Renal cortex interstitium (tissue), 15 donors: Measurements from ENCODE around the gene ZNF639. TPM values are rescaled to one million over a fixed set of nuclear protein-coding genes. Genes with fewer than 3 reads are reported as not detected.
"Not testable (repeated sequence)": the region's sequence is repeated elsewhere in the genome, so short reads cannot be mapped to it uniquely, and the experiment has no call there.

Source experiments
- DNase-seq, 11 donors: peaks; one replicate each; pipeline ENCODE4 v3.0.0-alpha.2; 2013; ENCODE audit warnings: low read depth in 9 of 11, low spot score in 4 of 11; ENCODE audit errors: extremely low read depth in 1 of 11
- long read RNA-seq, 16 experiments: transcript quantifications; one replicate each; lab custom pipeline, GENCODE V29; 2026
- polyA plus RNA-seq, 3 donors: library from polyadenylated mRNA; unstranded; fragments of 120-200 nt; gene quantifications; one replicate each; pipeline ENCODE4 v1.2.1, GENCODE V29; 2013; ENCODE audit not compliant: insufficient read length in 3 of 3

The ZNF639 gene, protein sequence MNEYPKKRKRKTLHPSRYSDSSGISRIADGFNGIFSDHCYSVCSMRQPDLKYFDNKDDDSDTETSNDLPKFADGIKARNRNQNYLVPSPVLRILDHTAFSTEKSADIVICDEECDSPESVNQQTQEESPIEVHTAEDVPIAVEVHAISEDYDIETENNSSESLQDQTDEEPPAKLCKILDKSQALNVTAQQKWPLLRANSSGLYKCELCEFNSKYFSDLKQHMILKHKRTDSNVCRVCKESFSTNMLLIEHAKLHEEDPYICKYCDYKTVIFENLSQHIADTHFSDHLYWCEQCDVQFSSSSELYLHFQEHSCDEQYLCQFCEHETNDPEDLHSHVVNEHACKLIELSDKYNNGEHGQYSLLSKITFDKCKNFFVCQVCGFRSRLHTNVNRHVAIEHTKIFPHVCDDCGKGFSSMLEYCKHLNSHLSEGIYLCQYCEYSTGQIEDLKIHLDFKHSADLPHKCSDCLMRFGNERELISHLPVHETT
- polyA plus RNA-seq, result 10 to 100 TPM; 51.9 to 66.1 (median 53.6) TPM
- long read RNA-seq, donor 1, partial matches to known transcripts, result 5 of 13 reads
- long read RNA-seq, donor 1, other reads (novel, unspliced or antisense), result 0 of 13 reads
- long read RNA-seq, donor 2, transcript ZNF639-207 (7 exons, 1,228 nt), result major isoform, 8 of 13 reads
- long read RNA-seq, donor 2, partial matches to known transcripts, result 0 of 13 reads
- long read RNA-seq, donor 2, other reads (novel, unspliced or antisense), result 0 of 13 reads
- long read RNA-seq, donor 3, full-length matches to known transcripts, result 13 of 13 reads
- long read RNA-seq, donor 3, partial matches to known transcripts, result 0 of 13 reads
- long read RNA-seq, donor 3, other reads (novel, unspliced or antisense), result 0 of 13 reads
- long read RNA-seq, donor 4, partial matches to known transcripts, result 0 of 6 reads
- long read RNA-seq, donor 4, other reads (novel, unspliced or antisense), result 0 of 6 reads
- long read RNA-seq, donor 5, result 0 reads
- long read RNA-seq, donor 6, transcript ZNF639-207 (7 exons, 1,228 nt), result major isoform, 8 of 12 reads
- long read RNA-seq, donor 6, partial matches to known transcripts, result 0 of 12 reads
- long read RNA-seq, donor 6, other reads (novel, unspliced or antisense), result 0 of 12 reads
- long read RNA-seq, donor 7, transcript ZNF639-207 (7 exons, 1,228 nt), result major isoform, 7 of 12 reads
- long read RNA-seq, donor 7, partial matches to known transcripts, result 0 of 12 reads
- long read RNA-seq, donor 7, other reads (novel, unspliced or antisense), result 0 of 12 reads
- long read RNA-seq, donor 8, transcript ZNF639-210 (4 exons, 1,458 nt), result minor isoform, 5 of 33 reads
- long read RNA-seq, donor 8, transcript ZNF639-209 (6 exons, 2,033 nt), result minor isoform, 5 of 33 reads
- long read RNA-seq, donor 8, transcript ZNF639-207 (7 exons, 1,228 nt), result major isoform, 9 of 33 reads
- long read RNA-seq, donor 8, partial matches to known transcripts, result 12 of 33 reads
- long read RNA-seq, donor 8, other reads (novel, unspliced or antisense), result 0 of 33 reads
- long read RNA-seq, donor 9, transcript ZNF639-209 (6 exons, 2,033 nt), result major isoform, 5 of 11 reads
- long read RNA-seq, donor 9, partial matches to known transcripts, result 0 of 11 reads
- long read RNA-seq, donor 9, other reads (novel, unspliced or antisense), result 0 of 11 reads
- long read RNA-seq, donor 10, partial matches to known transcripts, result 0 of 6 reads
- long read RNA-seq, donor 10, other reads (novel, unspliced or antisense), result 0 of 6 reads
- long read RNA-seq, donor 11, transcript ZNF639-207 (7 exons, 1,228 nt), result major isoform, 6 of 11 reads
- long read RNA-seq, donor 11, partial matches to known transcripts, result 0 of 11 reads
- long read RNA-seq, donor 11, other reads (novel, unspliced or antisense), result 0 of 11 reads
- long read RNA-seq, donor 12, partial matches to known transcripts, result 0 of 3 reads
- long read RNA-seq, donor 12, other reads (novel, unspliced or antisense), result 0 of 3 reads
- long read RNA-seq, donor 13, transcript ZNF639-209 (6 exons, 2,033 nt), result minor isoform, 8 of 43 reads
- long read RNA-seq, donor 13, transcript ZNF639-207 (7 exons, 1,228 nt), result major isoform, 10 of 43 reads
- long read RNA-seq, donor 13, partial matches to known transcripts, result 20 of 43 reads
- long read RNA-seq, donor 13, other reads (novel, unspliced or antisense), result 0 of 43 reads
- long read RNA-seq, donor 14, transcript ZNF639-207 (7 exons, 1,228 nt), result major isoform, 8 of 12 reads
- long read RNA-seq, donor 14, partial matches to known transcripts, result 0 of 12 reads
- long read RNA-seq, donor 14, other reads (novel, unspliced or antisense), result 0 of 12 reads
- long read RNA-seq, donor 15, partial matches to known transcripts, result 0 of 4 reads
- long read RNA-seq, donor 15, other reads (novel, unspliced or antisense), result 0 of 4 reads
- long read RNA-seq, donor 16, full-length matches to known transcripts, result 26 of 26 reads
- long read RNA-seq, donor 16, partial matches to known transcripts, result 0 of 26 reads
- long read RNA-seq, donor 16, other reads (novel, unspliced or antisense), result 0 of 26 reads

DNA sequence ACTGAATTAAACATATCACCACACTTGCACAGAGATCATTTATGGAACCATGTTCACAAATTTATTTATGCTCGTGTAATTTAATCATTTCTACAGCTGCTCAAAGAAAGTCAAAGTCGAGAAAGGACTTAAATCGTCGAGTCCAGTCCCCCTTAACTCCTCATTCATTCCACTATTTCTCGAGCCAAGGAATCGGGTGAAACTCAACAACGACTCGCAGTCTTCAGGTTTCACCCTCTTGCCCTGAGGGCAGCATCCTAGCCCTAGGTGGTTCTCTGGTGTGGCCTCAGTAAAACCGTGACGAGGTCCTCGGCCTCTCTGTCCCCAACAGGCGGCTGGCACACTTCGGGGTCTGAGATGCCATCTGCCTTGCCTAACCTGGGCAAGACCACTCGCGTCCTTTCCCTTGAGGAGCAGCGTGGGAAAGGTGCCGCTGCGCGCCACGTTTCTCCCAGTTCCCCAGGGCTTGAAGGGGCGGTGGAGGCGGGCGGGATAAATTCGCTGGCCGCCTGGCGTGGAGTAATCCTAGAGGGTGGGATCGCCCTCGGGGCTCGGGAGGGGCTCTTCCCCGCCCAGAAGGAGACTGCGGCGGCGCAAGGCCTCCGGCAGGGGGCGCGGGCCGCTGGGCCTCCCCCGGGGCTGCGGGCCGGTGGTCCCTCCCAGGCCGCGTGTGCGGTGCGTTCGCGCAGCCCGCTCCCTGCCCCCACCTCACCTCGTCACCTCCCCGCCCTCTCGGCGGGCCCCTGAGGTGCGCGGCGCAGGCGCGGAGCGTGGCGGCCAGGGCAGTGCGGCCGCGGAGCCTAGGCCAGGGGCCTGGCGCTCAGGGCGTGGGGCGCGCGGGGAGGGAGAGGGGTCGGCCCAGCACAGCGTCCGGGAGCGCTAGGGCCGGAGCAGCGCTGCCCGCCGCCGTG is at the start of gene ZNF639:
Gene ZNF639 (plus strand): TSS at position 746 of the 911 bp plus-strand sequence. CDS start 5,263 bp downstream, outside the sequence.
- DNase-seq, result peak in 10 of 11 donors; percentile 77 to 88 (median 84)

DNA sequence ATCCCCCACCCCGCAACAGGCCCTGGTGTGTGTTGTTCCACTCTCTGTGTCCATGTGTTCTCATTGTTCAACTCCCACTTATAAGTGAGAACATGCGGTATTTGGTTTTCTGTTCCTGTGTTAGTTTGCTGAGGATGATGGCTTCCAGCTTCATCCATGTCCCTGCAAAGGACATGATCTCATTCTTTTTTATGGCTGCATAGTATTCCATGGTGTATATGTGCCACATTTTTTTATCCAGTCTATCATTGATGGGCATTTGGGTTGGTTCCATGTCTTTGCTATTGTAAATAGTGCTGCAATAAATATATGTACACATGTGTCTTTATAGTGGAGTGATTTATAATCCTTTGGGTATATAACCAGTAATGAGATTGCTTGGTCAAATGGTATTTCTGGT is 48.4 kb upstream of the ZNF639 start:
- DNase-seq, result not testable (repeated sequence)

DNA sequence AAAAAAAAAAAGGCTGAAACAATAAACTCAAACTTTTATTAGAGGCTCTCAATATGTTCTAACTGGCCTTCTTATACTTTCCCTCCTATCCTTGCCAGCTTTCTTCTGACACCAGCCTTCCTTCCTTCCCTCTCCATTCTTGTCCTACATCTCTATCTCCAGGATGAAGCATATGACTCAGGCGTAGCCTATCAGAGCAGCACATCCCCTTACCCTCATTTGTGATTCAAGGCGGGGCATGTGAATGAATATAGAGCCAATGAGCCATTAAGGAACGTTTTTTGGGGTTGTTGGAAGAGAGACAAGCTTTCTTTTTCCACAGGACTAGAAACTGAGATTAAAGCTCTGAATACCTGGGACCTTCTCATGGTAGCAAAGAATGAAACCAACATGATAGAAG is 46.8 kb upstream of the ZNF639 start:
- no peak for DNase-seq

DNA sequence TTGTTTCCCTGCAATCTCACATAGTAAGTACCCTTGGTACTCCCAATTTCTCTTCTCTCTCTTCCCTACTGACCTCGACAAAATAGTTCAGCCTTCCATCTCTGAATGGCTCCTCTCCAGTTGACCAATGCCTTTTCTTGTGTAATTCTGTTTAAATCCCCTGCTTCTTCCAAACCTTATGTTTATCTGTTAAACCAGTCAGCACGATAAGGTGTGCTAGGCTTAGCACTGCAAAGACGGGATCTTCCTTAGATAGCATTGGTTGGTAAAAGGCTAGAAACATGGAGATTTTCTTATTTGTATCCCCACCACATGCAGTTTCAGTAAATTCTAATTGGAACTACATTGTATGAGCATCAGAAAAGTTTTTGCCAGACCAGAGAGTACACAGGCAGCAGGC is 46.1 kb upstream of the ZNF639 start:
- DNase-seq, result no peak

DNA sequence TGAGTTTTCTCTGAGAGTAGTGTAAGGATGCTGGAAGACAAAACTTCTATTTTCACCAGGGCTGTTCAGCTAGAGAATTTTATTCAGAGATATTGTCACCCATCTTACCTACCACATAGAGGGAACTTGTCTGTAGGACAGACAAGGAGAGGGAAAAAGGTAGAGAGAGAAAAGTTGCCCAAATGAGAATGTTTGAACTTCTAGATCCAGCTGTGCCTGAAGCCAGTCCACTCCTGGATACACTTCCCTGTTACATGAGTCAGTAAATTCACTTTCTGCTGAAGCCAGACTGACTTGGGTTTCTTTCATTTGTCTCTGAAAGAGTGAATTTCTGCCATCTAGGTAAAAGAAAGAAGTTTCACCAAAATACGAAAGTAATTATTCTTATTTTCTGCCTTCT is 44.7 kb upstream of the ZNF639 start:
- no peak for DNase-seq

DNA sequence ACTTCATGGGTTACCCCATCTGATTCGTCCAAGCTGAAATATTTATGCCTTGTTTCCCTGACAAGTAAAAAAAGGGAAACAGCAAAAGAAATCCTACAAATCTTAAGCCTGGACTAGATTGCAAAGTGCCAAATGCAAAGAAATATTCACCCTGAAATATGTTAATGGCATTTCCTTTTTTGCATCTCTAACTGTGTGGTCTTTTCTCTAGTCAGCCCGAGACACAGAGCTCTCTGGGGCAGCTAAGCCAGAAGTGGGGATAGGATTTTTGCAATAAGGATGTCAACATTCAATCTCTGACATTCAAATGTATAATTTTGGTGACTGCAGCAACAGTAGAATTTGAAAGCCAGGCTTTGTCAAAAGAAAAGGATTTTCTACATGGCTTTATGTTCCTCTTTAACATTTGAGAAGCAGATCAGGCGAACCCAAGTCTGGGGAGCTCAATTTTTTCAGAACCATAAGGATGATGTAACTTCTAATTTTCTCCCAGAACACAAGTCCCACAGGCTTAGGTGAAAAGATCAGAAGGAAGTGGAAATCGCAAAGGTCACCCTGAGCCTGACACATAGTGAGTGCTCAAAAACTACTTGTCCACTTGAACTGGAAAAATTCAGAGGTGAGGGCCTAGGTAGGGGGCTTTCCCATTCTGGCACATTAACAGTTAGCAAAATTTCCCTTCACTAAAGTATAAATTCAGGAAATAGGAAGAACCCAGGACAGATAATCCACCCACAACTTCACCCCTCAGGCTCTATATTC is 43.7 kb upstream of the ZNF639 start:
- no peak for DNase-seq

DNA sequence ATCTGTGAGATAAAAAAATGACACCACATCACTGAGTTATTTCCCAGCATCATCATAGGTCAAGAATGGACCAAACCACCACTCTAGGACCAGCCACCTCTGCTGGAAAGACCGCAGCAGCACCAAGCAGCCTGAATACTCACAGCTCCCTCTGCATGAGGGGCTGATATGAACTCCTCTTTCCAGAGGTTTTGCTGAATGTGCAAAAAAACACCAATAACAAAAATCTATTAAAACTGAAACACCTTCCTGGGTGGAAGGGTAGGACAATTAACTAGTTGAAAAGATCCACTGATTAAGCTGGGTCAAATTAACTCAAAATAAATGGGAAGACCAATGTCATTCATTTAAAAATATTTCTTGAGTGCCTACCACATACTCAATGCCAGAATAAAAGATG is 43.0 kb upstream of the ZNF639 start:
- DNase-seq, result no peak

DNA sequence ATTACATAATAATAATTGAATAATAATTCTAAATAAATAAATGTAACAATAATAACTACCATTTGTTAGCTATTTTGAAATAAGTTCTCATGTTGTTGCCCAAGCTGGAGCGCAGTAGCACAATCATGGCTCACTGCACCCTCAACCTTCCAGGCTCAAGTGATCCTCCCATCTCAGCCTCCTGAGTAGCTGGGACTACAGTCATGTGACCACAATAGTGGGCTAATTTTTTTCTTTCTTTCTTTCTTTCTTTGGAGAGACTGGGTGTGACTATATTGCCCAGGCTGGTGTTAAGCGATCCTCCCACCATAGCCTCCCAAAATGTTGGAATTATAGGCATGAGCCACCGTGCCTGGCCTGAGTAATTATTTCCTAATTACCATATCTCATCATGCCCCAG is 41.0 kb upstream of the ZNF639 start:
- DNase-seq, result no peak

DNA sequence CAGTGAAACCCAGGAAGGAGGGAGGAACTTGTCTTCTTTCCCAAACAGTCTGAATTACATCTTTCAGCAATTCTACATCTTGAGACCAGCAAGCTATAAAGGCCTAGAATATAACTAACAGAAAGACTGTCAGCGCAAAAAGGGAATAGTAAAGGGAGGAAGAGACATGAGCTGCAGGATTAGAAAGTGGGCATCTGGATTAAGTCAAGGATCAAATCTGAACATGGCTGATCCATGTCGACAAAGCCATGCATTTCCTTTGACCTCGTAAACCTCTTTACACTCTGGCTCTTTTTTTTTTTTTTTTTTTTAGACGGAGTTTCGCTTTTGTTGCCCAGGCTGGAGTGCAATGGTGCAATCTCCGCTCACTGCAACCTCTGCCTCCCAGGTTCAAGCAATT is 36.5 kb upstream of the ZNF639 start:
- DNase-seq, result no peak

DNA sequence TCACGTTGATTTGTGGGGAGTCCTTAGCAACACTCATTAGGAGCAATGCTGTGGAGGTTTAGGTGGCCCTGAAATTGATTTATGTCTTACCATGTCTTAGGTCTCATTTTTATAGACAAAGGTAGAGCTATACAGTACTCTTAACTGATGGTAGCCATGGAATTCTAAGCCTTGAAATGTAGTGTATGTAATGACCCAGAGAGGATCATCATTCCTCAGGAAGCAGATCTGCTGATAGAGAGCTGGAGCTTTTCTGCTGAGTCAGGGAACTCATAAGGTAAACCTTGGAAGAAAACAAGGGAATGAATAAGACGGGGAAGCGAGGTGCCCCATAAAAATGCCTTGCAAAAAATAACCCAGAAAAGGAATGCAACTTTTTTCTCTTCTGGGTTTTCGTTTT is 34.0 kb upstream of the ZNF639 start:
- peak in 1 of 11 donors; percentile 8 for DNase-seq

DNA sequence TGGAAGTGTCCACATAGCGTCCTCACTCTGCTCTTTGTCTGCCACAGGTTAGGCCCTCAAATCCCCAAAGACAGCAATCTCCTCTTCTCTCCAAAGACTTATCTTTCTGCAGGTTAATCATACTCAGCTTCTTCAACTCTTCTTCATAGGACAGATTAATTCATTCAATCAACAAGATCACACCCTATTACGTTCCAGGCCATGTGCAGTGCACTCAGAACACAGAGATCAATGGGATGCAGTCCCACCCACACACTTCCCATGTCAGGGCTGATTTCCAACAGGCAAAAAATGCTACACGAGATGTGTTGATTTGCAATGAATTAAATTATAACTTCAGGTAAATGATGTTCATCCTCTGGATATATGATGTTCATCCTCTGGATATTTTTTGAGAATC is 33.5 kb upstream of the ZNF639 start:
- DNase-seq, result no peak

DNA sequence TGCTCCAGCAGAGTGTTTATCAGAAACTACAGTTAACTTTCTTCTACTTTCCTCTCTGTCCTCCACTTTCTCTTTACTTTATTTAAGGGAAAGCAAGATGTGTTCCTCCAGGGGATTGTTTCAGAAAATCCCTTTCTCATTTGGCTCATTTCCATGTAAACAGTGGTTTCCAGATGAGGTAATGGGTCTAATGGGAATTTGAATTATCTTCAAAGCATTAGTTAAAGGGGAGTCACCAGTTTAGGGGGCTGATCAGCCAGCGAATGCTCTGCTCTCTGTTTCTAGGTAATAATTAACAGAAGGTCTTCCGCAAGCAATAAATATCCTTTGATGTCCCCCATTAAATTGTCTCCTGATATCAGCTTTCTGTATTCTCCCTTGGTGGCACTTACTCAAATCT is 30.4 kb upstream of the ZNF639 start:
- DNase-seq, result peak in 6 of 11 donors; percentile 6 to 30 (median 14)

DNA sequence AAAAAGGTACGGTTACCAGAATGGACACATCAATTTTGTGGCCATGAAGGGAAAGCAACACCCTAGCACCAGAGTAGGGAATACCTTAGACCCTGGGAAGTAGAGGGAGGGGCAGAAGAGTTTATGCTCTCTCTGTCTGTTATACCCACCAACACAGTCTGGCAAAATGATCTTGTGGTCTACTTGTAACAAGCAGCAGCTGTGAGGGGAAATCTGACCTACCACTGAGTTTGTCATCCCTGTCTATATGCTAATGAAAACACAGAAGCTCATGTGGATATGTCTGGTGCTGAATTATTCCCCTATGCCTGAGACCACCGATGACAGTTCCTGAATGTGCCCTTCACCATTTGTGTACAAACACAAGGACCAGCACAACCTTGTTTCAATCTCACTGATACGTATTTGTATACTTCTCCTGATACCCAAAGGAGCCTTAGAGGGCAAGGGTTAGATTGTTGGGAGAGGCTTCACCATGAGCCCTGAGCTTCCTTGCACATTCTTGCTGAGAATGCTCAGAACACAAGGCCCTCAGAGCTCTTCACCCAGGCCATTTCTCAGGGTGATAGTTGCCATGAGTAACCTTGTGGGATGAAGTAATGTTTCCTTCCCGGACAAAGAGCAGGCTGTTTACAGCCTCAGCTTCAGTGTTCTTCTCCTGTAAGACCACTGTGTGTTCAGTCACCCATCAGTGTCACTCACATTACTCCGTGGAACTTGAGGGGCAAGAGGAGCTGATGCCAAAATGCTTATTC is 24.7 kb upstream of the ZNF639 start:
- no peak for DNase-seq

DNA sequence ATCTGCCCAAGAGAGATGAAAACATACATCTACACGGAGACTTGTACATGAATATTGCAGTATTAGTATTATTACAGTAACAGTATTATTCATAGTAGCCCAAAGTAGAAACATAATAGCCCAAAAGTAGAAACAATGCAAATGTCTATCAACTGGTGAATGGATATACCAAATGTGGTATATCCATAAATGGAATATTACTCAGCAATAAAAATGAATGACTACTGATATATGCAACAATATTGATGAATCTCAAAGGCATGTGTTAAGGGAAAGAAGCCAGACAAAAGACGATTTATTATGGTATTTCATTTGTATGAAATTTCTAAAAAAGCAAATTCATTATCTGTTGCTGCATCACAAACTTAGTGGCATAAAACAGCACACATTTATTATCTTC is 23.5 kb upstream of the ZNF639 start:
- DNase-seq, result no peak
